Fibroblast of lung (primary cell): ENCODE data around the gene EXOC2.

Experiments
- CTCF ChIP-seq, 2 donors: IDR thresholded peaks in 1 of 2; conservative IDR thresholded peaks in 1 of 2; 1 replicate in 1 of 2; 2 replicates in 1 of 2; pipeline ENCODE4 v1.5.1; 2011 to 2012; ENCODE audit warnings: low read length in 2 of 2, control low read depth in 1 of 2, inconsistent platforms in 1 of 2, low read depth in 1 of 2, mild to moderate bottlenecking in 1 of 2
- EZH2 ChIP-seq: IDR thresholded peaks from 2 replicates; pipeline ENCODE4 v1.5.1; 2012; ENCODE audit warnings: low read length, control low read depth, mild to moderate bottlenecking; ENCODE audit errors: missing control alignments

DNA sequence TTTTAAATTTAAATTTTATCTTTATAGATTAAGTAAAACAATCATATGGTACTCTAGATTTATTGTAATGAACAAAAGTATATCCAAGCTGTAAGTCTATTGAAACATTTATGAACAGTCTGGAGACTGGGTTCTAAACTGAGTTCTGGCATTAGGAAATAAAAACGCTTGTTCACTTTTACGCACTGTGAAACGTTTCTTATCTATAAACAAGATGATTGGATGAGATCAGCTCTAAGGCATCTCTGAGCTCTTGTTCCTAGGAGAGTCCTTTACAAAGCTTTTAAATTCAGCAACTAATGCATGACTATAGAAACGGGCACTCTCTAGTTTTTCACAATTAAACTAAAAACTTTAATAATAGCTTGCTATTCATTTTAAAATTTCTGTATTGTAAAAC lies 42.8 kb downstream of the EXOC2 start:
- TF ChIP-seq CTCF (conservative IDR thresholded peaks at IDR 0.05 in 1 of 2, IDR thresholded peaks at IDR 0.05 in 1 of 2; ENCODE audit: low read depth in 1 of 2, low read length in 2 of 2) (no peak), EZH2 (no peak)
